Measurements from ENCODE around the gene SH3BP4.
"Not testable (repeated sequence)": the region's sequence is repeated elsewhere in the genome, so short reads cannot be mapped to it uniquely, and the experiment has no call there.

SH3BP4 gene

DNA sequence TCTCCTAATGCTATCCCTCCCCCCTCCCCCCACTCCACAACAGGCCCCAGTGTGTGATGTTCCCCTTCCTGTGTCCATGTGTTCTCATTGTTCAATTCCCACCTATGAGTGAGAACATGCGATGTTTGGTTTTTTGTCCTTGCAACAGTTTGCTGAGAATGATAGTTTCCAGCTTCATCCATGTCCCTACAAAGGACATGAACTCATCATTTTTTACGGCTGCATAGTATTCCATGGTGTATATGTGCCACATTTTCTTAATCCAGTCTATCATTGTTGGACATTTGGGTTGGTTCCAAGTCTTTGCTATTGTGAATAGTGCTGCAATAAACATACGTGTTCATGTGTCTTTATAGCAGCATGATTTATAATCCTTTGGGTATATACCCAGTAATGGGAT is 105.8 kb downstream of the SH3BP4 start:
- H3K27me3 Mint-ChIP-seq = peaks cover 12% of the 10 kb centered on the region
- not testable (repeated sequence) for H3K4me3 Mint-ChIP-seq; DNase-seq; H3K27ac Mint-ChIP-seq; H3K4me1 Mint-ChIP-seq; H3K9me3 Mint-ChIP-seq; ATAC-seq; H3K36me3 Mint-ChIP-seq (ENCODE audit: low read depth)

DNA sequence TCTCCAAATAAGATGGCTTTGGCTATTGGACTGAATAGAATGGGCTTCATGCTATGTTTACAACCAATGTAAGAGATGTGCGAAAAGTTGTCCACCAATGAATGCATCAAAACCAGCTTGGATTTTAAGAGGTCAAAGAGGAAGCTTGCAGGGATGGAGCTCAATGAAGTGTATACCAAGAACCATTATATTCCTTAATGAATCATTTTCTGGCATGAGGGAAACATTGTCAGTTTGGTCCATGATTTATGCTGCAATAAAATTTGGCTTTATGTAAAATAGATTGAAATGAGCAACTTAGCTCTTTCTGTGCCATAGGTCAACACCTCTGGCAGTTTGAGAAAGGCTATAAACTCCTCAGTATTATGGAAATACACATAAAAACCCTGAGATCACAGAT is 107.3 kb downstream of the SH3BP4 start:
- H3K4me3 Mint-ChIP-seq = no peak overlapping the region

DNA sequence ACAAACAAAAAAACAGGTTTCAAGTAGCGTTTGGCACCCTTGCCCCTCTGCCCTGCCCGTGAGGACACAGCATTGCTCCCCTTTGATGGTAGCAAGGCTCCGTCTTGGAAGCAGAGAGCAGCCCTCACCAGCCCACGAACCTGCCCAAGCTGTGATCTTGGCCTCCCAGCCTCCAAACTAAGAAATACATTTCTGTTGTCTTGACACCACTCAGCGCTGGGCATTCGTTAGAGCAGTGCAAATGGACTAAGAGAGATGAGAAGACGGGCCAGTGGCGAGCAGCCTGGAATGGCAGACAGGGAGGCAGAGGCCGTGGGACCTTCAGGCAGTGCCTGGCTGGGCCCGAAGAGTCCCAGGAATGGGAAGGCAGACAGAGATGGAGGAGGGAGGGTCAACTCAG is 109.8 kb downstream of the SH3BP4 start:
- Mint-ChIP-seq H3K4me1 (no peaks in the 10 kb centered on the region), H3K27ac (no peak overlapping the region), H3K9me3 (no peaks in the 10 kb centered on the region), H3K27me3 (peaks cover 10% of the 10 kb centered on the region), H3K36me3 (ENCODE audit: low read depth) (no peaks in the 10 kb centered on the region), H3K4me3 (no peak overlapping the region)
- DNase-seq (no peak), ATAC-seq (no peak)

More for the DNA sequence above, 107.3 kb downstream of the SH3BP4 start:
- peaks cover 12% of the 10 kb centered on the region for H3K27me3 Mint-ChIP-seq
- ATAC-seq (no peak), DNase-seq (no peak)
- no peak overlapping the region for H3K27ac Mint-ChIP-seq
- no peaks in the 10 kb centered on the region for H3K9me3 Mint-ChIP-seq
- no peaks in the 10 kb centered on the region for H3K4me1 Mint-ChIP-seq
- H3K36me3 Mint-ChIP-seq (ENCODE audit: low read depth) = no peaks in the 10 kb centered on the region

DNA sequence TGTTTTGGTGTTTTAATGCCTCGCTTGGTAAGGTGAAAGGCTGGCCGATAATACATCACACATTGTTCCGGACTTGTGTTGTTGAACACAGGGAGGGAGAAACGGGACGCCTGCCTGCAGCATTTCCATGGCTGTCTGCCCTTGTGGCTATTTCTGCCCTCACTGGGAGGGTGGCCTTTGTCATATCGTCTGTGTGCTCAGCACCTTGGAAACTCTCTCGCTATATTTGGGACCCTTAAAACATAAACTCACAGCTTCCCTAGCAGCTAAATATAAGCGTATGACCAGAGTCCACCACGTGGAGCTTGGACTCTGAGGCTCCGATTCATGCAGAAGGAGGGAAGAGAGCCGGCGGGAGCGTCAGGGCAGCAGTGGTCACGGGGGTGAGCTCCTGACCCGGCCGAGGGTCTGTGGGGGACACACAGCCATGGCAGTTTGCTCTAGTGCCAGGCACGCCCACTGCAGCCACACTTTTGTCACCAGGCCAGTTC is 111.7 kb downstream of the SH3BP4 start:
- ATAC-seq (no peak), DNase-seq (no peak)
- Mint-ChIP-seq H3K4me3 (no peak overlapping the region), H3K27ac (no peak overlapping the region), H3K27me3 (peaks cover 10% of the 10 kb centered on the region), H3K36me3 (ENCODE audit: low read depth) (no peaks in the 10 kb centered on the region), H3K9me3 (no peaks in the 10 kb centered on the region), H3K4me1 (no peaks in the 10 kb centered on the region)

DNA sequence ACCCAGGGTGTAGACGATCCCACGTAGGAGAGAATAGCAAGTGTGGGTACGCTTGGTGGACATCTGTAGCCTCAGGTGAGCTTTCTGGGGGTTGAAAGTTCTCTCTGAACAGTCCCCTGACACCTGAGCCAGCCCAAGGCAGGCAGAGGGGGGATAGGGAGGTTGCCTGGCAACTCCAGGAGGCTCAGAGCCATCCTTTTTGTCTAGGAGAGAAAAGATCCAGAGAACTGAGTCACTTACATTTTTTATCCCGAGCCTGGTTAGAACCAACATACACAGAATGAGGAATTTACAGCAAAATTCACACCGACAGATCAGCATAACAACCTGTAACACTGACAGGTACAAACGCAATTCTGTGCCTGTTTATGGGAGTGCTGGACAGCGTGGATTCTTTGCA is 113.2 kb downstream of the SH3BP4 start:
- no peak overlapping the region for H3K27ac Mint-ChIP-seq
- ATAC-seq = no peak
- H3K27me3 Mint-ChIP-seq = peaks cover 7% of the 10 kb centered on the region
- H3K9me3 Mint-ChIP-seq = no peaks in the 10 kb centered on the region
- H3K4me3 Mint-ChIP-seq = no peak overlapping the region
- DNase-seq = no peak
- no peaks in the 10 kb centered on the region for H3K4me1 Mint-ChIP-seq
- no peaks in the 10 kb centered on the region for H3K36me3 Mint-ChIP-seq (ENCODE audit: low read depth)

DNA sequence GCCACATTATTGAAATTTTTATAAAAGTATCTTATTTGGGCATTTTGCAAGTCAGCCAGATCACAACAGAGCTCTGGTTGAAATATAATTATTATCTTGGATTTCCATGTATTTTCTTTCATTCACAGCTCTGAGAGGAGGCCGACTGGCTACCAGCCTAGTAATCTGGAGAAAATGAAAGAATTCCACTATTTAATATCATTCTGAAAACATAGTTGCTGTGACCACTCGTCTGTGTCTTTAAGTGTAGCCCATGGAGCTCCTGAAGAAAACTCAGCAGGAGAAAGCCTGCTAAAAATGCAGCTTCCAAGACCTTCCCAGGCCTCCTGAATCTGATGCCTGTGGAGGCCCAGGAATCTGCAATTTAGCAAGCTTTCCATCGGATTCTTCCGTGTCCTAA is 114.7 kb downstream of the SH3BP4 start:
- Mint-ChIP-seq H3K9me3 (no peaks in the 10 kb centered on the region), H3K27me3 (peaks cover 8% of the 10 kb centered on the region), H3K27ac (no peak overlapping the region), H3K4me1 (no peaks in the 10 kb centered on the region), H3K36me3 (ENCODE audit: low read depth) (no peaks in the 10 kb centered on the region), H3K4me3 (no peak overlapping the region)
- ATAC-seq = no peak
- DNase-seq = no peak

DNA sequence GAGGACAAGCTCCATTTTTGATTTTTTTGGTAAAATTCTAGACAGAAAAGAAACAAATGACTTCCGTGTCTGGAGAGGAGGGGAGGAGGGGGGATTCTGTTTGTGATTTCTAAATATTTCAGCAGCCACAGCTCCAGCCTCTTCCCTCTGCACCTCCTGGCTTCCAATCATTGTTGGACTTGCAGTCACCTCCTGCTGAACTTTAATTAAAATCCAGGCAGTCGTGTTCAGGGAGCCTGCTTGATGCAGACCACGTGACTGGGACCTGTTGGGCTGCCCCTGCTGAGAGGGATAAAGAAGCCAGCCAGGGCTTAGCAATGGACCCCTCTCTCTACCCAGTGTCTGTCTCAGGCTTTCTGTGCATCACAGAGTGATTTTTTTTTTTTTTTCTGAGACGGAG is 115.1 kb downstream of the SH3BP4 start:
- ATAC-seq (no peak), DNase-seq (no peak)
- Mint-ChIP-seq H3K4me1 (no peaks in the 10 kb centered on the region), H3K9me3 (no peaks in the 10 kb centered on the region), H3K27ac (no peak overlapping the region), H3K36me3 (ENCODE audit: low read depth) (no peaks in the 10 kb centered on the region), H3K4me3 (no peak overlapping the region), H3K27me3 (peaks cover 10% of the 10 kb centered on the region)

DNA sequence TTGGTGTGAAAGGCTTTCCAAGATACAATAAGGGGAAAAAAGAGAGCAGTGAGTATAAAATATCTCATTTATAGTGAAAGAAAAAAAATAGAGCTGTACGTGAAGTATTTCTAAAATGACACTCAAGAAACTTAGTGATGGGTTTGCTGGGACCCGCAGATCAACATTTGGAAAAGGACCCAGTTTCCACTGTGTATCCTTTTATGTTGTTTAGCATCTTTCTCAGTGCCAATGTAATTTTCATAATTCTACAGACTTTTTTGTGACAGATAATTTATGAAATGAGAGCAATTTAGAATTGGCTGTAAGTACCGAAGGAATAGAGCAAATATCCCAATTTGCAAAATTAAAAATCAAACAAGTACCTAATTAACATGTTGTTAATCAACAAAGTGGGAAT is 116.9 kb downstream of the SH3BP4 start:
- no peak overlapping the region for H3K27ac Mint-ChIP-seq
- peaks cover 10% of the 10 kb centered on the region for H3K27me3 Mint-ChIP-seq
- DNase-seq (no peak), ATAC-seq (no peak)
- no peaks in the 10 kb centered on the region for H3K36me3 Mint-ChIP-seq (ENCODE audit: low read depth)
- no peaks in the 10 kb centered on the region for H3K4me1 Mint-ChIP-seq
- no peaks in the 10 kb centered on the region for H3K9me3 Mint-ChIP-seq
- H3K4me3 Mint-ChIP-seq = no peak overlapping the region

DNA sequence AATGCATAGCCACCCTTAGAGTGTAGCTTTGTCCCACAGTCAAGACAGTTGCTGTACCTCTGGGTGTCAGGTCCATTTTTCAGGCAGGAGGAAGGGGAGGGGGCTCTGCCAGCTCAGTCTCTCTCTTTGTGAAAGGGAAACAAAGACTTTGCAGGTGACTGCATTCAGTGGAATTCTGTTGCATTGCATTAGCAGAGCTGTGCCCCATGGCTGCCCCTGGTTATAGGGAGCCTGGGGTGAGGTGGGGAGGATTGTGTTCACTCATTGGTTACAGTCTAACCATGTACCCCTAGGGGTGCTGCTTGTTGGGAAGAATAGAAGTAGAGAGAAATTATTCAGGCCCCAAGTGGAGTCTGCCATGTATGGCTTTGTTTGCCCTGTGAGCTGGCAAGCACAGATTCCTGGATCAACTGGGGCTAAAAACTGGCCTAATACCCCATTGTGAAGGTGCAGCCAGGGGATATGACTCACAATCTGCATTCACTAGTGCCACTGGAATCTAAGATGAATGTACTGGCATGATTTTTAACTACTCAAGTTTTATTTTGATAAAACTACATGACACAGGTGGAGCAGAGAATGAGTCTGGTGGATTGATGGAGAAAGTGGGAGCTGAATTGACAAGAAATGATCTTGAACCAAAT is 118.4 kb downstream of the SH3BP4 start:
- peaks cover 10% of the 10 kb centered on the region for H3K27me3 Mint-ChIP-seq
- no peaks in the 10 kb centered on the region for H3K9me3 Mint-ChIP-seq
- DNase-seq (no peak), ATAC-seq (no peak)
- H3K4me3 Mint-ChIP-seq = no peak overlapping the region
- no peak overlapping the region for H3K27ac Mint-ChIP-seq
- no peaks in the 10 kb centered on the region for H3K4me1 Mint-ChIP-seq
- H3K36me3 Mint-ChIP-seq (ENCODE audit: low read depth) = no peaks in the 10 kb centered on the region

DNA sequence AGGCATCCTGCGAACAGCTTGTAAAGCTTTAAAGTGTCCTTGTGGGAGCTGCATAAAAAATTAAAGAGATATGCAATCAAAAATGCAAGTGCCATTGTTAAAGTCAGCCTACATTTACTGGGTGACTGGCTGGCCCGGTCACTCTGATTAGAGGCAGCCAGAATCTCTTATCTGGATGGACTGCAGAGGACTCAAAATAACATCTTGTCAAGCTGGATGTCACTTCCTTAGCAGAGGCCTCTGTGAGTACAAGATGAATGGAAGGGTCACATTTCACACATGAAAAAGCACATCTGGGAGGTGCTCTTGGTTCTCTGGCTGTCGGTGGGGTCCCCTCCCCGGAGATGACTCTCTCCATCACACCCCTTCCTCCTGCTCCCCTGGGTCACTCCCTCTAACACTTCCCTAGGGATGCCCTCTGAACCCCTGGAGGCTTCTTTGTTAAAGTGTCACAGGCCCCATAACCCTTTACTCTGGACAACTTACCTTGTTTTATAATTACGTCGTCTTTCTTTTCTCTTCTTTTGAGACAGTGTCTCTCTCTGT is 122.1 kb downstream of the SH3BP4 start:
- no peaks in the 10 kb centered on the region for H3K36me3 Mint-ChIP-seq (ENCODE audit: low read depth)
- no peak overlapping the region for H3K27ac Mint-ChIP-seq
- ATAC-seq (no peak), DNase-seq (no peak)
- H3K4me1 Mint-ChIP-seq = no peaks in the 10 kb centered on the region
- no peak overlapping the region for H3K4me3 Mint-ChIP-seq
- peaks cover 10% of the 10 kb centered on the region for H3K27me3 Mint-ChIP-seq
- H3K9me3 Mint-ChIP-seq = no peaks in the 10 kb centered on the region

DNA sequence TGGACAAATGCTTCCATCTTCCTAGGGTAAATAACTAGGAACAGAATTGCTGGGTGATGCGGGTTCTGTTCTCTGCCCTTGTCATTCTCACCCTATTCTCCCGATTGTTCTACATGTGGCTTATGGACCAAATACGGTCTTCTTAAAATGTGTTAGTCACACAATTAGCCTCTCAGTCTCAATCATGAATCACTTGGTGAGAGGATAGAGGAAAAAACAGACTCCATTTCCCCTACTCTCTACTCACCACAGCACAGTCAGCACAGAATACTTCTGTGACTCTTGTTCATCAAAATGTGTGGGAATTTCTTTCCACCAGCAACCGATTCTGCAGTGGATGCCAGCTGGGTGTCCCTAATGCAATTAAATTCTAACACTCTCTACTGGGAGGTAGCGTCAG is 125.2 kb downstream of the SH3BP4 start:
- Mint-ChIP-seq H3K36me3 (ENCODE audit: low read depth) (no peaks in the 10 kb centered on the region), H3K9me3 (no peaks in the 10 kb centered on the region), H3K27me3 (no peaks in the 10 kb centered on the region), H3K27ac (no peak overlapping the region), H3K4me1 (no peaks in the 10 kb centered on the region), H3K4me3 (no peak overlapping the region)
- ATAC-seq (no peak), DNase-seq (no peak)

DNA sequence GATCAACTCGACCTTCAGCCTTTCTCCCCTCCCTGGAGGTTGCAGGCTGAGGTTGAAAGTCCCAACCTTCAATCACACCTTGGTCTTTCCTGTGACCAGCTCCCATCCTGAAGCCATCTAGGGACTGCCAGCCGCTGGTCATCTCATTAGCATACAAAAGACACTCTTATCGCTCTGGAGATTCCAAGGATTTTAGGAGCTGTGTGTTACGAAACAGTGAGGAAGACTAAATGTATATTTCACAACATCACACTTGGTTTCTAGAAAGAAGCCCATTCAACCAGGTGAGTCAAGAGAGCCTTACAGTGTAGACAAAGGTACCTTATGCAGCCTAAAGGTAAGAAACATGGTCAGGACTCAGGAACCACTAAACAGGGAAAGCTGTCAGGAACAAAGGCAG is 126.4 kb downstream of the SH3BP4 start:
- Mint-ChIP-seq H3K4me1 (no peaks in the 10 kb centered on the region), H3K9me3 (no peaks in the 10 kb centered on the region), H3K36me3 (ENCODE audit: low read depth) (no peaks in the 10 kb centered on the region), H3K27me3 (no peaks in the 10 kb centered on the region), H3K4me3 (no peak overlapping the region), H3K27ac (no peak overlapping the region)
- DNase-seq (no peak), ATAC-seq (no peak)

DNA sequence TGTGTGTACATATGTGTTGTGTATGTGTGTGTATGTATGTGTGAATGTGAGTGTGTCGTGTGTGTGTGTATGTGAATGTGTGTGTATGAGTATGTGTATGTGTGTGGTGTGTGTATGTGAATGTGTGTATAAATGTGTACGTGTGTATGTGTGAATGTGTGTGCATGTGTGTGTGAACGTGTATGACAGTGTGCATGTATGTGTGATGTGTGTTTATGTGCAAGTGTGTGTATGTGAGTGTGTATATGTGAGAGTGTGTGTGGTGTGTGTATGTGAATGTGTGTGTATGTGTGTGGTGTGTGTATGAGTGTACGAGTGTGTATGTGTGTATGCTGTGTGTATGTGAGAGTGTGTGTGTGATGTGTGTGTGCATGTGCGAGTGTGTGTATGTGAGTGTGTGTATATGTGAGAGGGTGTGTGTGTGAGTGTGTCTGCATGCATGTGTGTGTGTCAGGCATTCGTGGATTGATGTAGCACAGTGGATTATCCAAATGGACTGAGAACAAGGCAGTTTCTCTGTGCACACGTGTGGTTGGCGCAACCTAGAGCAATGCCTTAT is 127.2 kb downstream of the SH3BP4 start:
- no peaks in the 10 kb centered on the region for H3K4me1 Mint-ChIP-seq
- H3K27ac Mint-ChIP-seq = no peak overlapping the region
- DNase-seq (no peak), ATAC-seq (no peak)
- H3K4me3 Mint-ChIP-seq = no peak overlapping the region
- no peaks in the 10 kb centered on the region for H3K36me3 Mint-ChIP-seq (ENCODE audit: low read depth)
- H3K9me3 Mint-ChIP-seq = no peaks in the 10 kb centered on the region
- no peaks in the 10 kb centered on the region for H3K27me3 Mint-ChIP-seq

DNA sequence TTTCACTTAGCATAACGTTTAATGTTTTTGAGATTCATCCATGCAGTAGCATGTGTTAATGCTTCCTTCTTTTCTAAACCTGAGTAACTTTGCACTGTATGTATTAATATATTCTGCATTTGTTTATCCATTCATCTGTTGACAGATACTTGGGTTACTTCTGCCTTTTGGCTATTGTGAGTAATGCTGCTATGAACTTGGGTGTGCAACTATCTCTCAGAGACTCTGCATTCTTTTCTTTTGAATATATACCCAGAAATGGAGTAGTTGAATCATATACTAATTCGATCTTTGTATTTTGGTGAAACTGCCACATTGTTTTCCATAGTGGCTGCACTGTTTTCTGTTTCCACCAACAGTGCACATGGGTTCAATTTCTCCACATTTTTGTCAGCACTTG is 128.3 kb downstream of the SH3BP4 start:
- peaks cover 4% of the 10 kb centered on the region for H3K9me3 Mint-ChIP-seq
- ATAC-seq = no peak
- H3K36me3 Mint-ChIP-seq (ENCODE audit: low read depth) = no peaks in the 10 kb centered on the region
- H3K27ac Mint-ChIP-seq = no peak overlapping the region
- H3K4me3 Mint-ChIP-seq = no peak overlapping the region
- H3K27me3 Mint-ChIP-seq = peaks cover 4% of the 10 kb centered on the region
- no peaks in the 10 kb centered on the region for H3K4me1 Mint-ChIP-seq
- DNase-seq = no peak

DNA sequence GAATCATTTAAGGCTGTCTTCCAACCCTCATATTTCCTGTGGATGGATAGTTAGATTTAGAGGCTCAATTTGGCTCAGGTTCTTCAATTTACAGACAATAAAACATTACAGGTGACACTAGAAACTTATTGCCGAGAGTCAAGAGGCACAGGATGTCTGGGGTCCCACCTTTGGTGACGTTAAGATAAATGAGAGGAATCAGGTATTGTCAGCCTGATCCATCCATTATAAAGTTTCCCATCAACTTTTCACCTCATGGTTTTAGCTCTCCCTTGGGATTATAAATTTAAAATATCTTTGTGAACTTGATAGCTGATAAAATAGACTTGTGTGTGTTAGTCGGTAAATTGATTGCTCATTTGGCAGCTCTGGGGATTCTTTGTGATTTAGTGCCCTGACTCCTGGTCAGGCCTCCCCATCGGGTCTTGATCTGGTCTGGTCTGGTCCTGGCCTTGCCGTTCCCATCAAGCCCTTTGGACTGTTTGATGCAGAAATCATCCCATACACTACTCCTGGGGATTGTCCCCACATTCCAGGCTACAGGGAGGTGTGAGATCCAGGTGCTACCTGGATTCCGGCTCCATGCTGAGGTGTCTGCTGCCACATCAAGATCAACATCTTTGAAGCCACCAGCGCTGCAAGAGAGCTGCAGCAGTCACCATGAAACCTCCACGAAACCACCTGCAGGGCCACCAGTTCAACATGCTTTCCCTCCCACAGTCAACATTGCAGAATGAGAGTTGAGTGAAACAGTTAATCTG is 130.9 kb downstream of the SH3BP4 start:
- Mint-ChIP-seq H3K4me3 (no peak overlapping the region), H3K27me3 (peaks cover 11% of the 10 kb centered on the region), H3K9me3 (peaks cover 4% of the 10 kb centered on the region), H3K27ac (no peak overlapping the region), H3K36me3 (ENCODE audit: low read depth) (no peaks in the 10 kb centered on the region), H3K4me1 (no peaks in the 10 kb centered on the region)
- no peak for ATAC-seq
- no peak for DNase-seq

Measured in activated naive CD8-positive, alpha-beta T cell treated with anti-CD3 and anti-CD28 coated beads, Interleukin-2, amount 50 U/mL, for 24 hours (primary cell).